GM23338 (cell line): ENCODE results near the gene ANKRD60. TPM values are rescaled to one million over a fixed set of nuclear protein-coding genes. Genes with fewer than 3 reads are reported as not detected.

Experiments used
- ATAC-seq: fragments of 200-7000 bp; cut with Tn5 transposase; 3 replicates; pipeline ENCODE4 v1.9.1; 2020
- DNase-seq: peaks from one replicate; pipeline ENCODE4 v3.0.0-alpha.2; 2015; ENCODE audit warnings: low spot score
- H2AFZ ChIP-seq: fragments of 200-600 bp; sonication (generic); 2 replicates; pipeline ENCODE4 v1.8.0; 2016; ENCODE audit warnings: antibody characterized with exemption, mild to moderate bottlenecking, moderate library complexity
- H3F3A ChIP-seq: fragments of 200-600 bp; sonication (generic); replicated peaks from 2 replicates; pipeline ENCODE4 v1.8.0; 2017; ENCODE audit warnings: antibody characterized with exemption, mixed run types, low read depth
- H3K27ac ChIP-seq: fragments of 200-600 bp; sonication (generic); 2 replicates; pipeline ENCODE4 v1.6.1; 2016; ENCODE audit warnings: low read depth
- H3K27me3 ChIP-seq: fragments of 200-600 bp; sonication (generic); 2 replicates; pipeline ENCODE4 v1.8.0; 2016; ENCODE audit warnings: mild to moderate bottlenecking, mixed run types, moderate library complexity; ENCODE audit not compliant: insufficient read depth
- H3K36me3 ChIP-seq: fragments of 200-600 bp; sonication (generic); 2 replicates; pipeline ENCODE4 v1.8.0; 2016; ENCODE audit warnings: mild to moderate bottlenecking; ENCODE audit not compliant: insufficient read depth
- H3K4me1 ChIP-seq: fragments of 200-600 bp; sonication (generic); 2 replicates; pipeline ENCODE4 v1.8.0; 2016; ENCODE audit warnings: mild to moderate bottlenecking, moderate library complexity; ENCODE audit not compliant: insufficient read depth
- H3K4me2 ChIP-seq: fragments of 200-600 bp; sonication (generic); 2 replicates; pipeline ENCODE4 v1.7.1; 2017; ENCODE audit warnings: mixed run types
- H3K4me3 ChIP-seq: fragments of 200-600 bp; sonication (generic); 2 replicates; pipeline ENCODE4 v1.6.1; 2016; ENCODE audit warnings: mixed run types
- H3K79me2 ChIP-seq: fragments of 200-600 bp; sonication (generic); replicated peaks from 2 replicates; pipeline ENCODE4 v1.8.0; 2017; ENCODE audit warnings: mild to moderate bottlenecking; ENCODE audit not compliant: insufficient read depth
- H3K9me2 ChIP-seq: fragments of 200-600 bp; sonication (generic); 2 replicates; pipeline ENCODE4 v1.8.0; 2017; ENCODE audit not compliant: insufficient read depth
- H4K20me1 ChIP-seq: fragments of 200-600 bp; sonication (generic); replicated peaks from 2 replicates; pipeline ENCODE4 v1.8.0; 2017; ENCODE audit warnings: mild to moderate bottlenecking; ENCODE audit not compliant: insufficient read depth
- H3K27ac Mint-ChIP-seq: 2 replicates; pipeline ENCODE4 v1.8.0; 2020; ENCODE audit warnings: inconsistent platforms, mild to moderate bottlenecking, moderate library complexity, mixed read lengths
- H3K27me3 Mint-ChIP-seq: 3 replicates; pipeline ENCODE4 v1.8.0; 2022; ENCODE audit warnings: low read depth, mild to moderate bottlenecking, moderate library complexity, mixed read lengths, inconsistent platforms; ENCODE audit not compliant: insufficient read depth, poor library complexity
- H3K36me3 Mint-ChIP-seq: 3 replicates; pipeline ENCODE4 v1.8.0; 2021; ENCODE audit warnings: low read depth, mild to moderate bottlenecking, inconsistent platforms, moderate library complexity, mixed read lengths
- H3K4me1 Mint-ChIP-seq: 3 replicates; pipeline ENCODE4 v1.8.0; 2020; ENCODE audit warnings: mild to moderate bottlenecking, inconsistent platforms, mixed read lengths
- H3K4me3 Mint-ChIP-seq: 3 replicates; pipeline ENCODE4 v1.8.0; 2021; ENCODE audit warnings: moderate library complexity, mild to moderate bottlenecking, inconsistent platforms, mixed read lengths
- H3K9me3 Mint-ChIP-seq: 3 replicates; pipeline ENCODE4 v1.8.0; 2020; ENCODE audit warnings: moderate library complexity, mild to moderate bottlenecking, inconsistent platforms, mixed read lengths
- CREB1 ChIP-seq: fragments of 250-450 bp; sonication (Bioruptor Pico); IDR thresholded peaks from 2 replicates; pipeline ENCODE4 v1.5.0; 2020; ENCODE audit warnings: low read depth, mild to moderate bottlenecking, moderate library complexity
- EZH2 ChIP-seq: fragments of 200-600 bp; sonication (generic); IDR thresholded peaks from one replicate; pipeline ENCODE4 v1.8.0; 2017; ENCODE audit warnings: antibody characterized with exemption, mild to moderate bottlenecking, low read depth; ENCODE audit not compliant: unreplicated experiment
- EZH2phosphoT487 ChIP-seq: fragments of 200-600 bp; sonication (generic); IDR thresholded peaks from one replicate; pipeline ENCODE4 v1.8.1; 2018; ENCODE audit warnings: antibody characterized with exemption; ENCODE audit not compliant: unreplicated experiment
- JUNB ChIP-seq: IDR thresholded peaks from one replicate; pipeline ENCODE4 v1.6.1; 2016; ENCODE audit warnings: antibody characterized with exemption; ENCODE audit not compliant: unreplicated experiment
- NANOG ChIP-seq: IDR thresholded peaks from 2 replicates; pipeline ENCODE4 v1.6.1; 2016; ENCODE audit warnings: antibody characterized with exemption, borderline replicate concordance
- POLR2AphosphoS5 ChIP-seq: IDR thresholded peaks from 2 replicates; pipeline ENCODE4 v1.6.1; 2016; ENCODE audit warnings: antibody characterized with exemption, low read depth
- STAT1 ChIP-seq: IDR thresholded peaks from one replicate; pipeline ENCODE4 v1.6.1; 2016; ENCODE audit warnings: antibody characterized with exemption; ENCODE audit not compliant: unreplicated experiment
- ZNF114 ChIP-seq: fragments of 250-450 bp; sonication (Bioruptor Pico); IDR thresholded peaks from 2 replicates; pipeline ENCODE4 v1.5.0; 2020; ENCODE audit warnings: mild to moderate bottlenecking, moderate library complexity
- ZNF331 ChIP-seq: fragments of 250-450 bp; sonication (Bioruptor Pico); IDR thresholded peaks from 2 replicates; pipeline ENCODE4 v1.5.0; 2020; ENCODE audit warnings: low read depth, mild to moderate bottlenecking, moderate library complexity
- polyA plus RNA-seq: library from polyadenylated mRNA; unstranded; fragments of >200 nt; fragmentation: Nextera tagmentation; extraction: Ambion mirVana; gene quantifications from 2 replicates; pipeline ENCODE4 v1.2.1, GENCODE V29; 2016
- total RNA-seq: library from RNA; depleted of rRNA; stranded (reverse); fragments of >200 nt; shearing (Covaris generic); gene quantifications from 2 replicates; pipeline ENCODE4 v1.2.3, GENCODE V29; 2014
- TF ChIP-seq, protein P1 (sequence below): fragments of 250-450 bp; sonication (Bioruptor Pico); IDR thresholded peaks from 2 replicates; pipeline ENCODE4 v1.5.0; 2020; ENCODE audit warnings: mild to moderate bottlenecking, moderate library complexity
- TF ChIP-seq, protein P2 (sequence below): IDR thresholded peaks from one replicate; pipeline ENCODE4 v1.6.1; 2018; ENCODE audit warnings: antibody characterized with exemption; ENCODE audit not compliant: unreplicated experiment
- TF ChIP-seq, protein P3 (sequence below), 2 experiments: fragments of 200-600 bp in 1 of 2; sonication (generic) in 1 of 2; conservative IDR thresholded peaks; 2 replicates each; pipeline versions ENCODE4 v1.5.1 to v1.6.1; 2016 to 2017; ENCODE audit warnings: antibody characterized with exemption in 2 of 2, low read depth in 2 of 2, mild to moderate bottlenecking in 2 of 2, moderate library complexity in 1 of 2
- TF ChIP-seq, protein P4 (sequence below): IDR thresholded peaks from 2 replicates; pipeline ENCODE4 v1.6.1; 2016; ENCODE audit warnings: antibody characterized with exemption

Gene ANKRD60
- total and polyA plus RNA-seq, 2 experiments from 2014 or later, result not detected

DNA sequence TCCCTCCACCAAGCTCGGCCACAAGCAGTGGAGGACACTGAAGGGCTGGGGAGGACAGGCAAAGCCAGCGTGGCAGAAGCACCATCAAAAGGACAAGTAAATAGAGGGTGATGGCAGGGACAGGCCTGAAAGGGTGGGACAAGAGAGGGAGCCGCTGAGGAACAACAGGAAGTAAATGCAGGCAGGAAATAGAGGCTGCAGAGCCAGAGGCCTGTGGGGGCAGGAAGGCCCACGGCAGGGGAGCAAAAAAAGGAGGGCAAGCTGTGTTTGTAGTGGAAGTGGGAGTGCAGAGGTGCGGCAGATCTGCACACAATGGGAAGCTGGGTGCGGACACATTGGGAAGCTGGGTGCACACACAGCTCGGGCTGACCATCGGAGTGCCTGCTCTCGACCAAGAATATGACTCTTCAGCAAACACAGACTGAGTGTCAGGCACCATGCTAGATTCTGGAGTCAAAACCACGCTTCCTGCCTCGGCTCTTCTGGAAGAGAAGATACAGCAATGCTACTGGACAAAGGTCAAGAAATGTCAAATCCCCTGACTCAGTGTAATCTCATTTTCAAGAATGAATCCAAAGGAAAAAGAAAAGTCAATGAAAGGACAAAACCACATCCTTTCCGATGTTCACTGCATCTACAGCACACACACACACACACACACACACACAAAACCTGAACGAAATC, 40.6 kb upstream of the ANKRD60 start:
- H4K20me1 ChIP-seq, result peaks cover 4% of the 10 kb centered on the region; the same call in 1 of the 2 replicates
- no peak for DNase-seq
- Mint-ChIP-seq H3K4me3 (no peak overlapping the region), H3K36me3 (peaks cover 17% of the 10 kb centered on the region), H3K4me1 (peaks cover 12% of the 10 kb centered on the region), H3K27me3 (no peaks in the 10 kb centered on the region), H3K9me3 (no peaks in the 10 kb centered on the region), H3K27ac (no peak overlapping the region; the same call in 1 of the 2 replicates)
- no peaks in the 10 kb centered on the region for H3F3A ChIP-seq
- no peak overlapping the region for H3K27ac ChIP-seq
- H2AFZ ChIP-seq, result no peak overlapping the region
- TF ChIP-seq ZNF331 (CRISPR knock-in tag), result no peak
- no peak for TF ChIP-seq JUNB
- TF ChIP-seq, protein P1, sequence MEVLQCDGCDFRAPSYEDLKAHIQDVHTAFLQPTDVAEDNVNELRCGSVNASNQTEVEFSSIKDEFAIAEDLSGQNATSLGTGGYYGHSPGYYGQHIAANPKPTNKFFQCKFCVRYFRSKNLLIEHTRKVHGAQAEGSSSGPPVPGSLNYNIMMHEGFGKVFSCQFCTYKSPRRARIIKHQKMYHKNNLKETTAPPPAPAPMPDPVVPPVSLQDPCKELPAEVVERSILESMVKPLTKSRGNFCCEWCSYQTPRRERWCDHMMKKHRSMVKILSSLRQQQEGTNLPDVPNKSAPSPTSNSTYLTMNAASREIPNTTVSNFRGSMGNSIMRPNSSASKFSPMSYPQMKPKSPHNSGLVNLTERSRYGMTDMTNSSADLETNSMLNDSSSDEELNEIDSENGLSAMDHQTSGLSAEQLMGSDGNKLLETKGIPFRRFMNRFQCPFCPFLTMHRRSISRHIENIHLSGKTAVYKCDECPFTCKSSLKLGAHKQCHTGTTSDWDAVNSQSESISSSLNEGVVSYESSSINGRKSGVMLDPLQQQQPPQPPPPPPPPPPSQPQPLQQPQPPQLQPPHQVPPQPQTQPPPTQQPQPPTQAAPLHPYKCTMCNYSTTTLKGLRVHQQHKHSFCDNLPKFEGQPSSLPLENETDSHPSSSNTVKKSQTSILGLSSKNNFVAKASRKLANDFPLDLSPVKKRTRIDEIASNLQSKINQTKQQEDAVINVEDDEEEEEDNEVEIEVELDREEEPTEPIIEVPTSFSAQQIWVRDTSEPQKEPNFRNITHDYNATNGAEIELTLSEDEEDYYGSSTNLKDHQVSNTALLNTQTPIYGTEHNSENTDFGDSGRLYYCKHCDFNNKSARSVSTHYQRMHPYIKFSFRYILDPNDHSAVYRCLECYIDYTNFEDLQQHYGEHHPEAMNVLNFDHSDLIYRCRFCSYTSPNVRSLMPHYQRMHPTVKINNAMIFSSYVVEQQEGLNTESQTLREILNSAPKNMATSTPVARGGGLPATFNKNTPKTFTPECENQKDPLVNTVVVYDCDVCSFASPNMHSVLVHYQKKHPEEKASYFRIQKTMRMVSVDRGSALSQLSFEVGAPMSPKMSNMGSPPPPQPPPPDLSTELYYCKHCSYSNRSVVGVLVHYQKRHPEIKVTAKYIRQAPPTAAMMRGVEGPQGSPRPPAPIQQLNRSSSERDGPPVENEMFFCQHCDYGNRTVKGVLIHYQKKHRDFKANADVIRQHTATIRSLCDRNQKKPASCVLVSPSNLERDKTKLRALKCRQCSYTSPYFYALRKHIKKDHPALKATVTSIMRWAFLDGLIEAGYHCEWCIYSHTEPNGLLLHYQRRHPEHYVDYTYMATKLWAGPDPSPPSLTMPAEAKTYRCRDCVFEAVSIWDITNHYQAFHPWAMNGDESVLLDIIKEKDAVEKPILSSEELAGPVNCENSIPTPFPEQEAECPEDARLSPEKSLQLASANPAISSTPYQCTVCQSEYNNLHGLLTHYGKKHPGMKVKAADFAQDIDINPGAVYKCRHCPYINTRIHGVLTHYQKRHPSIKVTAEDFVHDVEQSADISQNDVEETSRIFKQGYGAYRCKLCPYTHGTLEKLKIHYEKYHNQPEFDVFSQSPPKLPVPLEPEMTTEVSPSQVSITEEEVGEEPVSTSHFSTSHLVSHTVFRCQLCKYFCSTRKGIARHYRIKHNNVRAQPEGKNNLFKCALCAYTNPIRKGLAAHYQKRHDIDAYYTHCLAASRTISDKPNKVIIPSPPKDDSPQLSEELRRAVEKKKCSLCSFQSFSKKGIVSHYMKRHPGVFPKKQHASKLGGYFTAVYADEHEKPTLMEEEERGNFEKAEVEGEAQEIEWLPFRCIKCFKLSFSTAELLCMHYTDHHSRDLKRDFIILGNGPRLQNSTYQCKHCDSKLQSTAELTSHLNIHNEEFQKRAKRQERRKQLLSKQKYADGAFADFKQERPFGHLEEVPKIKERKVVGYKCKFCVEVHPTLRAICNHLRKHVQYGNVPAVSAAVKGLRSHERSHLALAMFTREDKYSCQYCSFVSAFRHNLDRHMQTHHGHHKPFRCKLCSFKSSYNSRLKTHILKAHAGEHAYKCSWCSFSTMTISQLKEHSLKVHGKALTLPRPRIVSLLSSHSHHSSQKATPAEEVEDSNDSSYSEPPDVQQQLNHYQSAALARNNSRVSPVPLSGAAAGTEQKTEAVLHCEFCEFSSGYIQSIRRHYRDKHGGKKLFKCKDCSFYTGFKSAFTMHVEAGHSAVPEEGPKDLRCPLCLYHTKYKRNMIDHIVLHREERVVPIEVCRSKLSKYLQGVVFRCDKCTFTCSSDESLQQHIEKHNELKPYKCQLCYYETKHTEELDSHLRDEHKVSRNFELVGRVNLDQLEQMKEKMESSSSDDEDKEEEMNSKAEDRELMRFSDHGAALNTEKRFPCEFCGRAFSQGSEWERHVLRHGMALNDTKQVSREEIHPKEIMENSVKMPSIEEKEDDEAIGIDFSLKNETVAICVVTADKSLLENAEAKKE, result no peak
- no peak for TF ChIP-seq EZH2
- no peak for TF ChIP-seq POLR2AphosphoS5
- TF ChIP-seq ZNF114 (CRISPR knock-in tag), result no peak
- TF ChIP-seq, protein P2, sequence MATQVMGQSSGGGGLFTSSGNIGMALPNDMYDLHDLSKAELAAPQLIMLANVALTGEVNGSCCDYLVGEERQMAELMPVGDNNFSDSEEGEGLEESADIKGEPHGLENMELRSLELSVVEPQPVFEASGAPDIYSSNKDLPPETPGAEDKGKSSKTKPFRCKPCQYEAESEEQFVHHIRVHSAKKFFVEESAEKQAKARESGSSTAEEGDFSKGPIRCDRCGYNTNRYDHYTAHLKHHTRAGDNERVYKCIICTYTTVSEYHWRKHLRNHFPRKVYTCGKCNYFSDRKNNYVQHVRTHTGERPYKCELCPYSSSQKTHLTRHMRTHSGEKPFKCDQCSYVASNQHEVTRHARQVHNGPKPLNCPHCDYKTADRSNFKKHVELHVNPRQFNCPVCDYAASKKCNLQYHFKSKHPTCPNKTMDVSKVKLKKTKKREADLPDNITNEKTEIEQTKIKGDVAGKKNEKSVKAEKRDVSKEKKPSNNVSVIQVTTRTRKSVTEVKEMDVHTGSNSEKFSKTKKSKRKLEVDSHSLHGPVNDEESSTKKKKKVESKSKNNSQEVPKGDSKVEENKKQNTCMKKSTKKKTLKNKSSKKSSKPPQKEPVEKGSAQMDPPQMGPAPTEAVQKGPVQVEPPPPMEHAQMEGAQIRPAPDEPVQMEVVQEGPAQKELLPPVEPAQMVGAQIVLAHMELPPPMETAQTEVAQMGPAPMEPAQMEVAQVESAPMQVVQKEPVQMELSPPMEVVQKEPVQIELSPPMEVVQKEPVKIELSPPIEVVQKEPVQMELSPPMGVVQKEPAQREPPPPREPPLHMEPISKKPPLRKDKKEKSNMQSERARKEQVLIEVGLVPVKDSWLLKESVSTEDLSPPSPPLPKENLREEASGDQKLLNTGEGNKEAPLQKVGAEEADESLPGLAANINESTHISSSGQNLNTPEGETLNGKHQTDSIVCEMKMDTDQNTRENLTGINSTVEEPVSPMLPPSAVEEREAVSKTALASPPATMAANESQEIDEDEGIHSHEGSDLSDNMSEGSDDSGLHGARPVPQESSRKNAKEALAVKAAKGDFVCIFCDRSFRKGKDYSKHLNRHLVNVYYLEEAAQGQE, result no peak
- no peak for TF ChIP-seq NANOG
- no peak for TF ChIP-seq EZH2phosphoT487
- TF ChIP-seq STAT1, result no peak
- TF ChIP-seq, protein P3, sequence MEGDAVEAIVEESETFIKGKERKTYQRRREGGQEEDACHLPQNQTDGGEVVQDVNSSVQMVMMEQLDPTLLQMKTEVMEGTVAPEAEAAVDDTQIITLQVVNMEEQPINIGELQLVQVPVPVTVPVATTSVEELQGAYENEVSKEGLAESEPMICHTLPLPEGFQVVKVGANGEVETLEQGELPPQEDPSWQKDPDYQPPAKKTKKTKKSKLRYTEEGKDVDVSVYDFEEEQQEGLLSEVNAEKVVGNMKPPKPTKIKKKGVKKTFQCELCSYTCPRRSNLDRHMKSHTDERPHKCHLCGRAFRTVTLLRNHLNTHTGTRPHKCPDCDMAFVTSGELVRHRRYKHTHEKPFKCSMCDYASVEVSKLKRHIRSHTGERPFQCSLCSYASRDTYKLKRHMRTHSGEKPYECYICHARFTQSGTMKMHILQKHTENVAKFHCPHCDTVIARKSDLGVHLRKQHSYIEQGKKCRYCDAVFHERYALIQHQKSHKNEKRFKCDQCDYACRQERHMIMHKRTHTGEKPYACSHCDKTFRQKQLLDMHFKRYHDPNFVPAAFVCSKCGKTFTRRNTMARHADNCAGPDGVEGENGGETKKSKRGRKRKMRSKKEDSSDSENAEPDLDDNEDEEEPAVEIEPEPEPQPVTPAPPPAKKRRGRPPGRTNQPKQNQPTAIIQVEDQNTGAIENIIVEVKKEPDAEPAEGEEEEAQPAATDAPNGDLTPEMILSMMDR (conservative IDR thresholded peaks at IDR 0.05; ENCODE audit: low read depth in 2 of 2), result no peak
- TF ChIP-seq, protein P4, sequence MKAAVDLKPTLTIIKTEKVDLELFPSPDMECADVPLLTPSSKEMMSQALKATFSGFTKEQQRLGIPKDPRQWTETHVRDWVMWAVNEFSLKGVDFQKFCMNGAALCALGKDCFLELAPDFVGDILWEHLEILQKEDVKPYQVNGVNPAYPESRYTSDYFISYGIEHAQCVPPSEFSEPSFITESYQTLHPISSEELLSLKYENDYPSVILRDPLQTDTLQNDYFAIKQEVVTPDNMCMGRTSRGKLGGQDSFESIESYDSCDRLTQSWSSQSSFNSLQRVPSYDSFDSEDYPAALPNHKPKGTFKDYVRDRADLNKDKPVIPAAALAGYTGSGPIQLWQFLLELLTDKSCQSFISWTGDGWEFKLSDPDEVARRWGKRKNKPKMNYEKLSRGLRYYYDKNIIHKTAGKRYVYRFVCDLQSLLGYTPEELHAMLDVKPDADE, result no peak
- TF ChIP-seq CREB1 (CRISPR knock-in tag), result no peak
- no peaks in the 10 kb centered on the region for H3K9me2 ChIP-seq
- ATAC-seq, result no peak
- no peaks in the 10 kb centered on the region for H3K4me1 ChIP-seq
- no peak overlapping the region for H3K4me3 ChIP-seq
- no peaks in the 10 kb centered on the region for H3K27me3 ChIP-seq
- no peak overlapping the region for H3K4me2 ChIP-seq
- no peaks in the 10 kb centered on the region; the same call in 1 of the 2 replicates for H3K79me2 ChIP-seq
- H3K36me3 ChIP-seq, result no peaks in the 10 kb centered on the region; the same call in 1 of the 2 replicates
